ENCODE measurements around the gene MRM2. TPM values are rescaled to one million over a fixed set of nuclear protein-coding genes. Genes with fewer than 3 reads are reported as not detected.

Gene MRM2
- total RNA-seq, 2 experiments from 2014 or later: 23.6 to 25.7 TPM

GRCh38 chr7:2211259-2211880, 30.6 kb downstream of the MRM2 start:
- CTCF ChIA-PET: interaction anchor here (1.6 kb wide), 1 partner anchor 136 kb away, joined by 4 read pairs; no protein-coding TSS in a partner anchor
- Mint-ChIP-seq H3K27ac (peak overlapping the region; percentile 31), H3K36me3 (ENCODE audit: low read depth) (peaks cover 44% of the 10 kb centered on the region), H3K4me3 (no peak overlapping the region), H3K4me1 (peaks cover 25% of the 10 kb centered on the region), H3K27me3 (no peaks in the 10 kb centered on the region), H3K9me3 (no peaks in the 10 kb centered on the region)
- POLR2A ChIA-PET: no interaction called here
- no peak for DNase-seq

GRCh38 chr7:2210551-2211258, 31.3 kb downstream of the MRM2 start:
- H3K27me3 Mint-ChIP-seq: no peaks in the 10 kb centered on the region
- POLR2A ChIA-PET: no interaction called here
- no peak overlapping the region for H3K27ac Mint-ChIP-seq
- peaks cover 21% of the 10 kb centered on the region for H3K4me1 Mint-ChIP-seq
- no peak overlapping the region for H3K4me3 Mint-ChIP-seq
- no peaks in the 10 kb centered on the region for H3K9me3 Mint-ChIP-seq
- H3K36me3 Mint-ChIP-seq (ENCODE audit: low read depth): peaks cover 38% of the 10 kb centered on the region
- CTCF ChIA-PET: interaction anchor here (1.6 kb wide), 1 partner anchor 137 kb away, joined by 4 read pairs; no protein-coding TSS in a partner anchor
- DNase-seq: no peak

GRCh38 chr7:2209961-2210323, 32.1 kb downstream of the MRM2 start:
- Mint-ChIP-seq H3K4me3 (no peak overlapping the region), H3K36me3 (ENCODE audit: low read depth) (peaks cover 33% of the 10 kb centered on the region), H3K4me1 (peaks cover 16% of the 10 kb centered on the region), H3K9me3 (no peaks in the 10 kb centered on the region), H3K27ac (no peak overlapping the region), H3K27me3 (no peaks in the 10 kb centered on the region)
- ChIA-PET CTCF (interaction anchor here (0.9 to 1.3 kb wide), 4 partner anchors 110 to 629 kb away, joined by 3 to 5 read pairs (median 3); no protein-coding TSS in a partner anchor), POLR2A (no interaction called here)
- DNase-seq: no peak

- Mint-ChIP-seq H3K36me3 (ENCODE audit: low read depth) (peaks cover 32% of the 10 kb centered on the region), H3K27me3 (no peaks in the 10 kb centered on the region), H3K9me3 (no peaks in the 10 kb centered on the region), H3K4me1 (peaks cover 10% of the 10 kb centered on the region), H3K4me3 (no peak overlapping the region), H3K27ac (no peak overlapping the region)
- DNase-seq: peak; percentile 50
- ChIA-PET CTCF (interaction anchor here (0.9 to 1.3 kb wide), 4 partner anchors 109 to 628 kb away, joined by 3 to 5 read pairs (median 3); no protein-coding TSS in a partner anchor), POLR2A (no interaction called here)
These were observed 32.7 kb downstream of the MRM2 start for GRCh38 chr7:2209146-2209960.

GRCh38 chr7:2208712-2209111, 33.3 kb downstream of the MRM2 start:
- Mint-ChIP-seq H3K27ac (no peak overlapping the region), H3K36me3 (ENCODE audit: low read depth) (peaks cover 26% of the 10 kb centered on the region), H3K27me3 (no peaks in the 10 kb centered on the region), H3K4me1 (peaks cover 3% of the 10 kb centered on the region), H3K9me3 (no peaks in the 10 kb centered on the region), H3K4me3 (no peak overlapping the region)
- no peak for DNase-seq
- POLR2A ChIA-PET: no interaction called here
- CTCF ChIA-PET: interaction anchor here (1.3 kb wide), 1 partner anchor 140 kb away, joined by 5 read pairs; no protein-coding TSS in a partner anchor

- Mint-ChIP-seq H3K4me3 (no peak overlapping the region), H3K9me3 (no peaks in the 10 kb centered on the region), H3K36me3 (ENCODE audit: low read depth) (peaks cover 9% of the 10 kb centered on the region), H3K27me3 (no peaks in the 10 kb centered on the region), H3K27ac (no peak overlapping the region), H3K4me1 (peaks cover 2% of the 10 kb centered on the region)
- ChIA-PET CTCF (interaction anchor here (0.7 kb wide), 1 partner anchor 580 kb away, joined by 4 read pairs; no protein-coding TSS in a partner anchor), POLR2A (no interaction called here)
- no peak for DNase-seq
These were observed 36.8 kb downstream of the MRM2 start for GRCh38 chr7:2205036-2205780.

GRCh38 chr7:2204446-2204845, 37.6 kb downstream of the MRM2 start:
- ChIA-PET CTCF (interaction anchor here (0.7 to 1.7 kb wide), 2 partner anchors 9 to 579 kb away, joined by 4 read pairs; no protein-coding TSS in a partner anchor), POLR2A (no interaction called here)
- no peak overlapping the region for H3K4me3 Mint-ChIP-seq
- no peak for DNase-seq
- H3K4me1 Mint-ChIP-seq: no peaks in the 10 kb centered on the region
- peaks cover 11% of the 10 kb centered on the region for H3K36me3 Mint-ChIP-seq (ENCODE audit: low read depth)
- no peaks in the 10 kb centered on the region for H3K27me3 Mint-ChIP-seq
- H3K27ac Mint-ChIP-seq: no peak overlapping the region
- no peaks in the 10 kb centered on the region for H3K9me3 Mint-ChIP-seq

GRCh38 chr7:2203766-2204300, 38.2 kb downstream of the MRM2 start:
- CTCF ChIA-PET: interaction anchor here (0.6 to 1.7 kb wide), 2 partner anchors 9 to 18 kb away, joined by 4 read pairs; no protein-coding TSS in a partner anchor
- Mint-ChIP-seq H3K4me3 (no peak overlapping the region), H3K4me1 (no peaks in the 10 kb centered on the region), H3K27ac (no peak overlapping the region), H3K36me3 (ENCODE audit: low read depth) (peaks cover 14% of the 10 kb centered on the region), H3K9me3 (no peaks in the 10 kb centered on the region), H3K27me3 (no peaks in the 10 kb centered on the region)
- DNase-seq: no peak
- POLR2A ChIA-PET: no interaction called here

GRCh38 chr7:2202901-2203765, 38.9 kb downstream of the MRM2 start:
- CTCF ChIA-PET: interaction anchor here (0.6 to 1.7 kb wide), 2 partner anchors 8 to 19 kb away, joined by 4 read pairs; no protein-coding TSS in a partner anchor
- POLR2A ChIA-PET: no interaction called here
- Mint-ChIP-seq H3K4me3 (no peak overlapping the region), H3K27ac (no peak overlapping the region), H3K36me3 (ENCODE audit: low read depth) (peaks cover 11% of the 10 kb centered on the region), H3K4me1 (no peaks in the 10 kb centered on the region), H3K9me3 (no peaks in the 10 kb centered on the region), H3K27me3 (no peaks in the 10 kb centered on the region)
- DNase-seq: no peak

- Mint-ChIP-seq H3K9me3 (no peaks in the 10 kb centered on the region), H3K27ac (no peak overlapping the region), H3K4me3 (no peak overlapping the region), H3K27me3 (no peaks in the 10 kb centered on the region), H3K4me1 (no peaks in the 10 kb centered on the region), H3K36me3 (ENCODE audit: low read depth) (peaks cover 12% of the 10 kb centered on the region)
- CTCF ChIA-PET: no interaction called here
- POLR2A ChIA-PET: no interaction called here
- no peak for DNase-seq
These were observed 39.6 kb downstream of the MRM2 start for GRCh38 chr7:2202361-2202761.

- Mint-ChIP-seq H3K27ac (no peak overlapping the region), H3K36me3 (ENCODE audit: low read depth) (peaks cover 17% of the 10 kb centered on the region), H3K4me3 (no peak overlapping the region), H3K9me3 (no peaks in the 10 kb centered on the region), H3K27me3 (no peaks in the 10 kb centered on the region), H3K4me1 (no peaks in the 10 kb centered on the region)
- ChIA-PET POLR2A (no interaction called here), CTCF (no interaction called here)
- no peak for DNase-seq
These were observed 40.2 kb downstream of the MRM2 start for GRCh38 chr7:2201686-2202360.

All from activated CD4-positive, alpha-beta memory T cell treated with anti-CD3 and anti-CD28 coated beads, Interleukin-2, amount 10 ng/mL, durations not matched to agents 7 days and 5 days (primary cell).